A549 (cell line): ENCODE measurements around the gene CRISPLD2. TPM values are rescaled to one million over a fixed set of nuclear protein-coding genes. Genes with fewer than 3 reads are reported as not detected.
A peak's percentile ranks its signal among the peaks of the same experiment; 100 is the strongest.

Experiments used
- ATAC-seq, 2 experiments: fragments of 200-7000 bp in 1 of 2; fragments of >200 bp in 1 of 2; cut with Nextera tagmentation in 1 of 2; cut with Tn5 transposase in 1 of 2; 3 replicates each; pipeline versions ENCODE4 v1.8.0 to v1.9.1; 2018 to 2020; ENCODE audit warnings: mild to moderate bottlenecking in 1 of 2, moderate library complexity in 1 of 2
- CTCF ChIA-PET: fragments of 300-600 bp; sonication (Branson Sonifier 250); formaldehyde crosslinking; extraction: SDS; loops from one replicate; lab custom pipeline; 2021; ENCODE audit warnings: antibody characterized with exemption, inconsistent platforms; lab: Yijun Ruan, JAX
- POLR2A ChIA-PET: fragments of 350-600 bp; formaldehyde crosslinking; extraction: SDS; loops from one replicate; lab custom pipeline; 2021; ENCODE audit warnings: antibody characterized with exemption, inconsistent platforms; lab: Yijun Ruan, JAX
- DNase-seq, 2 experiments: peaks; one replicate each; pipeline versions ENCODE4 v3.0.0 to v3.0.0-alpha.2; 2011 to 2016; ENCODE audit warnings: low read depth in 1 of 2, low spot score in 1 of 2
- FAIRE-seq: peaks from 2 replicates; lab custom pipeline; 2011; peaks lifted over from hg19 to GRCh38; lab: Jason Lieb, UNC
- H3K27ac ChIP-seq, 2 experiments: fragments of >200 bp; sonication (Bioruptor Twin); formaldehyde crosslinking; 3 replicates each; pipeline ENCODE4 v1.5.1; 2016 to 2017
- H3K4me1 ChIP-seq: fragments of >200 bp; sonication (Bioruptor Twin); formaldehyde crosslinking; 3 replicates; pipeline ENCODE4 v1.6.1; 2016
- H3K4me2 ChIP-seq: fragments of >200 bp; sonication (Bioruptor Twin); formaldehyde crosslinking; 3 replicates; pipeline ENCODE4 v1.6.1; 2016
- H3K4me3 ChIP-seq: fragments of >200 bp; sonication (Bioruptor Twin); formaldehyde crosslinking; 3 replicates; pipeline ENCODE4 v1.5.1; 2016
- H3K9me3 ChIP-seq: fragments of >200 bp; sonication (Bioruptor Twin); formaldehyde crosslinking; 3 replicates; pipeline ENCODE4 v1.6.1; 2016
- CBX8 ChIP-seq: fragments of 200-600 bp; sonication (generic); IDR thresholded peaks from 2 replicates; pipeline ENCODE4 v1.6.1; 2016
- CEBPB ChIP-seq, 2 experiments: fragments of >200 bp in 1 of 2; sonication (Bioruptor Twin) in 1 of 2; formaldehyde crosslinking in 1 of 2; IDR thresholded peaks; 2 replicates each; pipeline ENCODE4 v1.6.1; 2012 to 2016
- CHD4 ChIP-seq: fragments of 200-600 bp; sonication (generic); IDR thresholded peaks from 2 replicates; pipeline ENCODE4 v1.6.1; 2016; ENCODE audit warnings: antibody characterized with exemption, mild to moderate bottlenecking, borderline replicate concordance
- EHMT2 ChIP-seq: fragments of 200-600 bp; sonication (generic); IDR thresholded peaks from 2 replicates; pipeline ENCODE4 v1.6.1; 2016; ENCODE audit warnings: antibody characterized with exemption, low read depth, mild to moderate bottlenecking, moderate library complexity
- FOSB ChIP-seq: fragments of 250-450 bp; sonication (Bioruptor Pico); IDR thresholded peaks from 2 replicates; pipeline ENCODE4 v1.5.0; 2020; ENCODE audit warnings: mild to moderate bottlenecking, moderate library complexity
- FOSL2 ChIP-seq, 2 experiments: fragments of 450-650 bp in 1 of 2; fragments of >200 bp in 1 of 2; sonication (Bioruptor Twin) in 1 of 2; formaldehyde crosslinking; IDR thresholded peaks; 2 replicates each; pipeline versions ENCODE4 v1.5.0 to v1.6.1; 2016 to 2020; ENCODE audit warnings: mild to moderate bottlenecking in 1 of 2, moderate library complexity in 1 of 2
- FOXS1 ChIP-seq: fragments of 250-450 bp; sonication (Bioruptor Pico); IDR thresholded peaks from 2 replicates; pipeline ENCODE4 v1.5.0; 2020; ENCODE audit warnings: mild to moderate bottlenecking, moderate library complexity
- JUN ChIP-seq, 2 experiments: fragments of >200 bp; sonication (Bioruptor Twin); formaldehyde crosslinking; IDR thresholded peaks; 2 replicates in 1 of 2; 3 replicates in 1 of 2; pipeline ENCODE4 v1.6.1; 2016 to 2017
- MAZ ChIP-seq: fragments of 150-350 bp; IDR thresholded peaks from 2 replicates; pipeline ENCODE4 v1.6.1; 2014; ENCODE audit warnings: antibody characterized with exemption, low read depth, low read length, borderline replicate concordance
- MYC ChIP-seq: IDR thresholded peaks from 2 replicates; pipeline ENCODE4 v1.6.1; 2012; ENCODE audit warnings: mild to moderate bottlenecking, inconsistent platforms, low read length, improper control_type of control experiment, borderline replicate concordance
- NR3C1 ChIP-seq: fragments of >200 bp; sonication (Bioruptor Twin); formaldehyde crosslinking; IDR thresholded peaks from 3 replicates; pipeline ENCODE4 v1.6.1; 2017
- RAD21 ChIP-seq, 2 experiments: fragments of >200 bp in 1 of 2; sonication (Bioruptor Twin) in 1 of 2; formaldehyde crosslinking in 1 of 2; IDR thresholded peaks in 1 of 2; conservative IDR thresholded peaks in 1 of 2; 2 replicates in 1 of 2; 3 replicates in 1 of 2; pipeline ENCODE4 v1.6.1; 2012 to 2018; ENCODE audit warnings: inconsistent platforms in 1 of 2
- RARB ChIP-seq: fragments of 250-450 bp; sonication (Bioruptor Pico); IDR thresholded peaks from 2 replicates; pipeline ENCODE4 v1.8.0; 2021; ENCODE audit warnings: mild to moderate bottlenecking, moderate library complexity
- RFX5 ChIP-seq: fragments of 450-650 bp; IDR thresholded peaks from 2 replicates; pipeline ENCODE4 v1.7.1; 2014; ENCODE audit warnings: antibody characterized with exemption, mild to moderate bottlenecking, moderate library complexity
- RNF2 ChIP-seq: fragments of 200-600 bp; sonication (generic); IDR thresholded peaks from 2 replicates; pipeline ENCODE4 v1.6.1; 2016; ENCODE audit warnings: low read depth, mild to moderate bottlenecking, antibody characterized with exemption, moderate library complexity, borderline replicate concordance
- SREBF2 ChIP-seq: fragments of 450-650 bp; IDR thresholded peaks from 2 replicates; pipeline ENCODE4 v1.6.1; 2014; ENCODE audit warnings: mild to moderate bottlenecking, moderate library complexity
- ZFP36 ChIP-seq: fragments of 450-650 bp; IDR thresholded peaks from 2 replicates; pipeline ENCODE4 v1.6.1; 2014; ENCODE audit warnings: borderline replicate concordance; ENCODE audit not compliant: partially characterized antibody
- ZSCAN20 ChIP-seq: fragments of 250-450 bp; sonication (Bioruptor Pico); IDR thresholded peaks from 2 replicates; pipeline ENCODE4 v1.8.0; 2022; ENCODE audit warnings: mild to moderate bottlenecking, moderate library complexity
- WGBS: methylation state at CpG from one replicate; pipeline ENCODE4 v1.1.6; 2017; ENCODE audit errors: missing lambda C conversion rate; 5-methylcytosine and 5-hydroxymethylcytosine counted together
- polyA plus RNA-seq, 4 experiments: library from polyadenylated mRNA; depleted of rRNA in 3 of 4; stranded (reverse); fragments of >200 nt; fragmentation: RNase III in 1 of 4; extraction: RNeasy Plus Mini Kit Qiagen cat#74134 plus additional on column Dnase treatment in 1 of 4; gene quantifications; 2 replicates in 3 of 4; 3 replicates in 1 of 4; pipeline ENCODE4 v1.2.3, GENCODE V29; 2011 to 2017
- TF ChIP-seq, protein P1 (sequence below): IDR thresholded peaks from 2 replicates; pipeline ENCODE4 v1.6.1; 2012; ENCODE audit warnings: low read depth, borderline replicate concordance
- TF ChIP-seq, protein P2 (sequence below): IDR thresholded peaks from 2 replicates; pipeline ENCODE4 v1.6.1; 2012
- TF ChIP-seq, protein P3 (sequence below): fragments of 150-350 bp; IDR thresholded peaks from 2 replicates; pipeline ENCODE4 v1.6.1; 2014; ENCODE audit warnings: low read depth, mild to moderate bottlenecking, low read length

The CRISPLD2 gene
- polyA plus RNA-seq, 2 of the 4 experiments (the other 2 are of a cell fraction) = 0.85 to 1.6 TPM

DNA sequence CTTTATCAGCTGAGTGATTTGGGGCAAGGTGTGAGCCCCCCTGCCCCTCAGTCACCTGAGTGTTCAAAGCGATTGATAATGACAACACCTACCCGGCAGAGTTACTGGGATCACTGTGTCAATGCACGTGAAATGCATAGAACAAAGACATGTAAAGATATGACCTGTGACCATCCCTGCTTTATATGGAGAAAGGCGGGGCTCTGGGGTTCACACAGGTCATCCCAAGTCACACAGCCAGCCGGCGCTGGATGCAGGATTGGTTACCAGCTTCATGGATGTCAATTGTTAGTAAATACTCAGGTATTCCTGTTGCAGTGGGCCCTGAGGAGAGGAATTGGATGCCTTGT, 64.4 kb downstream of the CRISPLD2 start:
- WGBS = 68% methylated on average over 6 of the region's 6 CpGs
- CTCF ChIA-PET = interaction anchor here (0.8 to 5.8 kb wide), 4 partner anchors 21 to 129 kb away, joined by 3 to 27 read pairs (median 4); no protein-coding TSS in a partner anchor
- POLR2A ChIA-PET = no interaction called here
- Histone ChIP-seq H3K4me3 (no peak overlapping the region), H3K9me3 (no peaks in the 10 kb centered on the region), H3K4me2 (no peak overlapping the region), H3K4me1 (peaks cover 18% of the 10 kb centered on the region), H3K27ac (no peak overlapping the region)
- no peak for FAIRE-seq
- no peak for DNase-seq
- TF ChIP-seq RAD21 (conservative IDR thresholded peaks at IDR 0.05 in 1 of 2, IDR thresholded peaks at IDR 0.05 in 1 of 2) (no peak), FOXS1 (CRISPR knock-in tag) (no peak), RNF2 (no peak), MAZ (no peak), FOSL2 (IDR thresholded peaks at IDR 0.05) (no peak), FOSL2 (CRISPR knock-in tag; IDR thresholded peaks at IDR 0.05) (no peak), ZSCAN20 (CRISPR knock-in tag) (no peak), EHMT2 (no peak), CHD4 (no peak), JUN (IDR thresholded peaks at IDR 0.05) (no peak), MYC (no peak), CBX8 (no peak), FOSB (CRISPR knock-in tag) (no peak), ZFP36 (no peak)
- TF ChIP-seq, protein P1, sequence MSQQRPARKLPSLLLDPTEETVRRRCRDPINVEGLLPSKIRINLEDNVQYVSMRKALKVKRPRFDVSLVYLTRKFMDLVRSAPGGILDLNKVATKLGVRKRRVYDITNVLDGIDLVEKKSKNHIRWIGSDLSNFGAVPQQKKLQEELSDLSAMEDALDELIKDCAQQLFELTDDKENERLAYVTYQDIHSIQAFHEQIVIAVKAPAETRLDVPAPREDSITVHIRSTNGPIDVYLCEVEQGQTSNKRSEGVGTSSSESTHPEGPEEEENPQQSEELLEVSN = no peak
- TF ChIP-seq, protein P2, sequence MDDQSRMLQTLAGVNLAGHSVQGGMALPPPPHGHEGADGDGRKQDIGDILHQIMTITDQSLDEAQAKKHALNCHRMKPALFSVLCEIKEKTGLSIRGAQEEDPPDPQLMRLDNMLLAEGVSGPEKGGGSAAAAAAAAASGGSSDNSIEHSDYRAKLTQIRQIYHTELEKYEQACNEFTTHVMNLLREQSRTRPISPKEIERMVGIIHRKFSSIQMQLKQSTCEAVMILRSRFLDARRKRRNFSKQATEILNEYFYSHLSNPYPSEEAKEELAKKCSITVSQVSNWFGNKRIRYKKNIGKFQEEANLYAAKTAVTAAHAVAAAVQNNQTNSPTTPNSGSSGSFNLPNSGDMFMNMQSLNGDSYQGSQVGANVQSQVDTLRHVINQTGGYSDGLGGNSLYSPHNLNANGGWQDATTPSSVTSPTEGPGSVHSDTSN = no peak
- ATAC-seq = no peak

DNA sequence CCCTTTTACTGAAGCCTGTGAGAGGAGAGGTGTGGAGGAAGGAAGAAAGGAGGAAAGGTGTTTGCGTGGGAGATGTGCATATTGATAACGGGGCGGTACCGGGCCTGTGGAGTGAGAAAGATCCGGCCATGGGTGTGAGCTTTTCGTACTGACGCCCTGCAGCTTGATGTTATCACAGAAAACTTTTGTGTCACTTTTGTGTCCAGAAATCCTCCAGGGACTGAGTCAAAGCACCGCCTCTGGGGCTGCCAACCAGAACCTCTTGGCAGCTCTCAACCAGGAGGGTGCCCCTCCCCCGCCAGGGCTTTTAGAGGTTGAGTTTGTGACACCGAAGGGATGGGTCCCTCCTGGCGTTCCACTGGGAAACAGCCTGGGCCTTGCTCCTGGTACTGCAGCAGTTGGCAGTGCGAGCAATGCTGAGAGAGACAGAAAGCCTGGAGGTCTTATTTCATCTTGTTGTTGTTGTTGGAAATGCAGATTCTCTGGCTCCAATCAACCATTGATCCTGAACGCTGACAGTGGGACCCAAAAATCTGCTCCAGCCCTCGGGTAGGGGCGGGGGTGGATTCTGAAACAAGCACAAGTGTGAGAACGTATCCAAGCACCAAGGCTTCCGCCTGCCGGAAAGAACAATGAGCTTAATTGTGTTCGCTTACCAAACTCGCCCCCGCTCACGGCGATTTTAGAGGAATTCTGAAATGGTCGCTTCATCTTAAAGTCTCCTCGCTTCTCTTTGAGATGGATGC, 65.0 kb downstream of the CRISPLD2 start:
- ATAC-seq (no peak), DNase-seq (no peak), FAIRE-seq (no peak)
- no peak for TF ChIP-seq NR3C1
- TF ChIP-seq FOSB (CRISPR knock-in tag) = no peak
- TF ChIP-seq, protein P3, sequence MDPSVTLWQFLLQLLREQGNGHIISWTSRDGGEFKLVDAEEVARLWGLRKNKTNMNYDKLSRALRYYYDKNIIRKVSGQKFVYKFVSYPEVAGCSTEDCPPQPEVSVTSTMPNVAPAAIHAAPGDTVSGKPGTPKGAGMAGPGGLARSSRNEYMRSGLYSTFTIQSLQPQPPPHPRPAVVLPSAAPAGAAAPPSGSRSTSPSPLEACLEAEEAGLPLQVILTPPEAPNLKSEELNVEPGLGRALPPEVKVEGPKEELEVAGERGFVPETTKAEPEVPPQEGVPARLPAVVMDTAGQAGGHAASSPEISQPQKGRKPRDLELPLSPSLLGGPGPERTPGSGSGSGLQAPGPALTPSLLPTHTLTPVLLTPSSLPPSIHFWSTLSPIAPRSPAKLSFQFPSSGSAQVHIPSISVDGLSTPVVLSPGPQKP = no peak
- no peak for TF ChIP-seq SREBF2
- no peak for TF ChIP-seq CBX8
- no peak for TF ChIP-seq RARB (CRISPR knock-in tag)
- no peak for TF ChIP-seq CEBPB (IDR thresholded peaks at IDR 0.05)
- no peak for TF ChIP-seq RFX5
- 0 out of 6 replicates have a peak overlapping the region, but pooled peaks of 1 of the 2 experiments have one; percentile 4 for H3K27ac ChIP-seq
- ChIA-PET CTCF (interaction anchor here (0.8 to 5.8 kb wide), 5 partner anchors 14 to 130 kb away, joined by 3 to 27 read pairs (median 4); no protein-coding TSS in a partner anchor), POLR2A (no interaction called here)
- no peaks in the 10 kb centered on the region for H3K9me3 ChIP-seq
- peaks cover 17% of the 10 kb centered on the region for H3K4me1 ChIP-seq
- WGBS = 82% methylated on average over 25 of the region's 25 CpGs
- H3K4me3 ChIP-seq = no peak overlapping the region
- no peak overlapping the region for H3K4me2 ChIP-seq
